Activated T-helper 1 cell treated with Interleukin-2 at 50 U/mL for 16 hours (primary cell): Measurements from ENCODE around the gene TMEM119.
"Not testable (repeated sequence)": the region's sequence is repeated elsewhere in the genome, so short reads cannot be mapped to it uniquely, and the experiment has no call there.

Source experiments
- DNase-seq: peaks from one replicate; pipeline ENCODE4 v3.0.0-alpha.2; 2020; ENCODE audit warnings: low read depth

Gene TMEM119

GRCh38 chr12:108565146-108565545, 32.7 kb downstream of the TMEM119 start:
- DNase-seq, result no peak

- no peak for DNase-seq
These were observed 33.2 kb downstream of the TMEM119 start for GRCh38 chr12:108564724-108565123.

GRCh38 chr12:108563804-108564151, 34.1 kb downstream of the TMEM119 start:
- no peak for DNase-seq

- DNase-seq, result peak; percentile 72
These were observed 34.6 kb downstream of the TMEM119 start for GRCh38 chr12:108563136-108563803.

- DNase-seq, result peak; percentile 99
These were observed 35.3 kb downstream of the TMEM119 start, which contains the start of gene ISCU for GRCh38 chr12:108562348-108563135. Gene ISCU, plus strand, starts transcription at chr12:108562596. Its CDS starts 27 bp downstream, at chr12:108562623.

- DNase-seq, result no peak
These were observed 36.0 kb downstream of the TMEM119 start for GRCh38 chr12:108561852-108562347.

GRCh38 chr12:108560752-108561719, 36.8 kb downstream of the TMEM119 start, which contains the start of gene SART3:
Gene SART3, minus strand, starts transcription at chr12:108561173. Its CDS starts 19 bp downstream, at chr12:108561154.
- DNase-seq, result peak; percentile 58

GRCh38 chr12:108560321-108560721, 37.6 kb downstream of the TMEM119 start:
- no peak for DNase-seq

- no peak for DNase-seq
These were observed 38.1 kb downstream of the TMEM119 start for GRCh38 chr12:108559748-108560147.

DNA sequence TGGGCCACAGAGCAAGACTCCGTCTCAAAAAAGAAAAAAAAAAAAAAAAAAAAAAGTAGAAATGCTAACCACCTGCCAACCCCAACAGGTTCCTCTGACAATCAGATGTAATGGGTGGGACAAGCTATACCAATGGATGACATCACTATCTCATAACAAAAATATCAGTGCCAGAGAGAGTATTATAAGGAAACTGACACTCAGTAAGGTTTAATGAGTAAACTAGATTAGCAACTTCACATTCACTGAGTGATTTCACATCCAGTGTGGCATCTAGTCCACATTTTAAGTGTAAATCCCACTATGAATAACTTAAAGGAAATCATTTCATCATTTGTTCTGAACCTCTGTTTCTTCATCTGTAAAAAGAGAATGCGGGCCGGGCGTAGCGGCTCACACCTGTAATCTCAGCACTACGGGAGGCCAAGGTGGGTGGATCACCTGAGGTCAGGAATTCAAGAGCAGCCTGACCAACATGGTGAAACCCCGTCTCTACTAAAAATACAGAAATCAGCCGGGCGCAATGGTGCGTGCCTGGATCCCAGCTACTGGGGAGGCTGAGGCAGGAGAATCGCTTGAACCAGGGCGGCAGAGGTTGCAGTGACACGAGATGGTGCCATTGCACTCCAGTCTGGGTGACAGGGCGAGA, 38.8 kb downstream of the TMEM119 start:
- no peak for DNase-seq

DNA sequence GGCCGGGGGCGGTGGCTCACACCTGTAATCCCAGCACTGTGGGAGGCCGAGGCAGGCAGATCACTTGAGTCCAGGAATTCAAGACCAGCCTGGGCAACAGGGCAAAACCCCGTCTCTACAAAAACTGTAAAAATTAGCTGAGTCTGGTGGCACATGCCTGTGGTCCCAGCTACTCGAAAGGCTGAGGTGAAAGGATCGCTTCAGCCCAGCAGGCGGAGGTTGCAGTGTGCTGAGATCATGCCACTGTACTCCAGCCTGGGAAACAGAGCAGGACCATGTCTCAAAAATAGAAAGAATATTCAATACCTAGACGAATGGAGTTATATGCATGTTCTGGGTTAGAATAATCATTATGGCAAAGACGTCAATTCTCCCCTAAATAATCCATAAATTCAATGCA, 42.5 kb downstream of the TMEM119 start:
- DNase-seq, result not testable (repeated sequence)

DNA sequence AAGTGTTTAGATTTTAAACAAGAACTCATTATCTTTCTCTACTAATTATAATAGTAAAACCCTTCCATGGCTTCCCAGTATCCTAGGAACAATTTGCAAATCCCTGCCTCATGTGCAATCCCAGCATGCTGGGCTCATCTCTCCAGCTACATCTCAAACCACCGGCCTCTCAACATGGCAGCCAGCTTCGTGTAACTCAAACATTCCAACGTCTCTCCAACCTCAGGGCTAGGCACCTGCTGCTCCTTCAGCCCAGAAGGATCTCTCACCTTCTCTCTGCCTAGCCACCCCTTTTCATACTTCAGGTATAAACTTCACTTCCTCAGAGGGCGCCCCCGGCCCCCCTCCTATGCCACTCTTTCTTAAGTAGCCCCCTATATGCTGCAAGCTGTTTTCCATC, 44.1 kb downstream of the TMEM119 start:
- DNase-seq, result no peak

DNA sequence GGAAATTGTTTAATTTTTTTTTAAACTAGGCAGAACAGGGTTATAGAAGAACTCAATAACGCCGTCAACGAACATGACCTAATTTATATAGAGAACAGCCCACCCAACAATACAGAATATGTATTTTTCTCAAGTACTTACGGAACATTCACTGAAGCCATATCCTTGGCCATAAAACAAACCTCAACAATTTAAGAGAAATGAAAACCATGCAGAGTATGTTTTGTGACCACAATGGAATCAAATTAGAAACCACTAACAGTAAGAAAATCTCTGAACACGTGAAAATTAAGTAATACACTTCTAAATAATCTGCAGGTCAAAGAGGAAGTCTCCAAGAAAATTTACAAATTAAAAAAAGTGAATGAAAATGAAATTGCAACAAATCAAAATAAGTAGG, 46.3 kb downstream of the TMEM119 start:
- DNase-seq, result no peak

- no peak for DNase-seq
These were observed 48.8 kb downstream of the TMEM119 start for GRCh38 chr12:108548954-108549521.

GRCh38 chr12:108547686-108548085, 50.2 kb downstream of the TMEM119 start:
- DNase-seq, result no peak

- DNase-seq, result no peak
These were observed 54.2 kb downstream of the TMEM119 start for GRCh38 chr12:108543652-108544051.

- no peak for DNase-seq
These were observed 55.6 kb downstream of the TMEM119 start for GRCh38 chr12:108542320-108542719.
